NCI-H446 treated with DMSO at 0.1 percent for 48 hours (cell line): ENCODE measurements around the gene ATOSB.

Experiments
- DNase-seq: peaks from one replicate; lab custom pipeline; 2025; lab: John Stamatoyannopoulos, UW

The ATOSB gene

GRCh38 chr9:35079426-35080341, 36.0 kb downstream of the ATOSB start, which contains the start of gene FANCG:
Gene FANCG, minus strand, starts transcription at chr9:35079942. Its CDS starts 418 bp downstream, at chr9:35079524.
- peak; percentile 87 for DNase-seq

- no peak for DNase-seq
Observed at GRCh38 chr9:35079041-35079425, 36.6 kb downstream of the ATOSB start.

DNA sequence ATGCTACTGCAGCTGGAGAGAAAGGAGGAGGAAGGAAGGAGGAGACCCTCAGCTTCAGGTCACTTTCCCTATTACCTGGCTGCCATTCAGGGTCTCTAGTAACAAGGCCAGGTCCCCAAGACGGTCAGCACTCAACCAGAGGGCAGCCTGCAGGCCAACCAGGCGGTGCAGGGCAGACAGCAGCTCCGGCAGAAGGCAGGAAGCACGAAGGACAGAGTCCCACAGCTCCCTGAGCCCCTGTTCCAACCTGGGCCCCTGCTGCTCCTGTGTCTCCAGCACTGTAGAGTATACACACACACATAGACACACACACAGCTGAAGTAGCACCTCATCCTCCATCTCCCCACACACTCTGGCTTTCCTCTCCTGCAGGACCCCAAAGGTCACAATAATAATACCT, 37.6 kb downstream of the ATOSB start:
- no peak for DNase-seq

- DNase-seq: no peak
Observed at GRCh38 chr9:35076848-35077247, 38.8 kb downstream of the ATOSB start.

DNA sequence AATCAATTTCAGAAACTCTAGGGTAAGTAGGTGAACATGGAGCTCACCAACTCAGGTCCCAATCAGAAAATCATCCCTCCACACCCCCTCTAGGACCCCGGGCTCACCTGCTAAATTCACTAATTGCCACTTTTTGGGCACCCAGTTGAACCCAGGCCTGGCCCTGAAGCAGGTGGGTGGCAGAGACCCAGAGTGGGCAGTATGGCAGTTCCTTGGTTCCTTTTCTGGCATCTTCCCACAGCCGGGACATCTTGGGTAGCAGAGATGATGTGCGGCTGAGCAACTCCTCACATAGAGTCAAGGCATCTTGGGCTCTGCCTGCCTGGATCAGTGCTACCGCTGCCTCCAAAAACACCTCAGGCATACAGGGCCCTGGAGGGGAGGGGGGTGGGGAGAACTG, 40.3 kb downstream of the ATOSB start:
- DNase-seq: no peak

DNA sequence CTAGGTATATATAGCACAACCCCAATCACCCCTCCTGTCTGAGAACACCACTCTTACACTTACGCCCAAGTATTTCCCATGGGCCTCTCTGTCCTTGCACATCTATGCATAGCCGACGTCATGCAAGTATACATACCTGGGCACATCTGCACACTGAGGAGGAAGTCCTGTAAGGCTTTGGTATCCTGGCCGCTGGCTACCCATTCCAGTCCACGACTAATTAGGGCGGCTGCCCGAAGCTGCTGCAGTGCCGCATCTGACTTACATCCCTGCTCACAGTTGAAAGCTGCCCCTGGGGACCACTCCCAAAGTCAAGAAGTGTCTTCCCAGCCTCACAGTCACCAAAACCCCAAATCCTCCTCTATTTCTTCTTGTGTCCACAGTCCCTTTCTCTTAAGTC, 40.9 kb downstream of the ATOSB start:
- no peak for DNase-seq

DNA sequence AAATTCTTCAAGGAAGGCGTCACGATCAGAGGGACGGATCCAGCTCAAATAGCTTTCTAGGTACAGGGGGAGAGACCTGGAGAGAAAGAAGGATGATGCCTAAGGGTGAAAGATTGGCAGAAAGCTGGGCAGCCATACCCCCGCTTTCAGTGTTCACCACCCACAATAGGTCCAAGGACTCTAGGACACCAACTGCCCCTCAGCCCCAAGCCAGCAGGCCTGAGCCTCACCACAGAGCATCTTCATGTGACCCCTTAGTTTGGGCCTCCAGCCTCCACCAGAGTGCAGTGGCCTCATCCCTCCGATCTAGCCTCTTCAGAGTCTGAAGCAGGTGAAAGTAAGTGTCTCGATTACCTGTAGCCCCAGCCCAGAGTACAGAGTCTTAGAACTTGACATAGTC, 41.5 kb downstream of the ATOSB start:
- no peak for DNase-seq

- no peak for DNase-seq
Observed at GRCh38 chr9:35073279-35073612, 42.4 kb downstream of the ATOSB start.

- peak; percentile 99 for DNase-seq
Observed at GRCh38 chr9:35072461-35073278, 43.0 kb downstream of the ATOSB start, which contains the start of gene VCP. Gene VCP, minus strand, starts transcription at chr9:35072625. Its CDS starts 272 bp downstream, at chr9:35072353.

DNA sequence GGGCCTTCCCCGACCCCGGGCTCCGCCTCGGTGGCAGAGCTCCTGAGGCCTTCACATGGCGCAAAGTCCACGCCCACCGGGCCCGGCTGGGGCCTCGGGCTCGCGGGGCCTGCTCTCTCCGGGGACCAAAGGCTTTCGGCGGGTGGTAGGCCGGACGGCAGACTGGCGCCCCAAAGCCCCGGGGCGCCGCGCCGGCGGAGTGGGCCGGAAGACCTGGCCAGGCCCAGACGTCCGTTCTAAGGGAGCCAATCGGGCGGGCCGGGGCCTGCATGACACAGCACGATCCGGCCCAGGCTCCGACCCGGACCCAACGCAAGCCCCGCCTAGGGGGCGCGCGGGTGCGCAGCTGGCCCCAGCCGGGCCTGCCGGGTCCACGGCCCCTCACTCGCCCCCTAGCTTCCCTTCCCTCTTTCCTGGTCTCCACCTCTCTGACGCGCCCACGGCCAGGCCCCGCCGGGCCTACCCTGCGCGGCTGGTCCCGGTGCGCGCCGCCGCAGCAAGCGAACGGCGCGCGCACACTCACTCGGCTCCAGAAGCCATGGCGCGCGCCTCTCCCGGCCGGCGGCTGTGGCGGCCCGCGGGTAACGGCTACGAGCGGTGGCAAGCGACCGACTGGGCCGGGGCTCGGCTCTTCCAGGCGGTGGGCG, 43.7 kb downstream of the ATOSB start:
- peak; percentile 76 for DNase-seq

- DNase-seq: no peak
Observed at GRCh38 chr9:35070823-35071813, 44.5 kb downstream of the ATOSB start.

- no peak for DNase-seq
Observed at GRCh38 chr9:35069020-35069419, 46.6 kb downstream of the ATOSB start.

GRCh38 chr9:35067056-35067455, 48.6 kb downstream of the ATOSB start:
- no peak for DNase-seq

DNA sequence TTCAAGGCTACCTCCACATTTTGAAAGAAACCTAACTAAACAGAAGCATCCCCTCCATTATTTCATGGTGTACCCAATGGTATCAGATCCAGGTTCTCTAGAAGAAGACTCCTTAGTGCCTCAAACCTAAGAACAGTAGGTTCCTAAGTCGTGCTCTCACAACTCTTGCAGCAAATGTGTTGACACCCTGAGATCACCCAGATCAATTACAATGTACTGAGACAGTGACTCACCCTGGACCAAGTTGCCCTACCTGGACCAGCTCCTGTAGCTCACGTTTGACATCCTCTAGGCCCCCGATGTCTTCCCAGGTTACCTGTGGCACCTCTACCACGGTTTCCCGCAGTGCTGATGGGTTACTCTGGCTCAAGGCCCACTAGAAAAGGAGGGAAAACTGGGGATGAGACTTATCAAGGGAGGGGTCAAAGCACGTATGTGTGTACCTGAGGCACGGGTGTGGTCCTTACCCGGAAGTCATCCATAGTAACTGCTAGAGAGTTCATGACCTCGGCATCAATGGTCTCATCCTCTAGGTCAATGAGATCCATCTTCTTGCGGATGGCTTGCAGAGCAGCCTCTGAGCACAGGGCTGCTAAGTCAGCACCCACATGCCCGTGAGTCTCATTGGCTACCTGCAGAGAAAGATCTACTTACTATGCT, 55.0 kb downstream of the ATOSB start:
- no peak for DNase-seq

DNA sequence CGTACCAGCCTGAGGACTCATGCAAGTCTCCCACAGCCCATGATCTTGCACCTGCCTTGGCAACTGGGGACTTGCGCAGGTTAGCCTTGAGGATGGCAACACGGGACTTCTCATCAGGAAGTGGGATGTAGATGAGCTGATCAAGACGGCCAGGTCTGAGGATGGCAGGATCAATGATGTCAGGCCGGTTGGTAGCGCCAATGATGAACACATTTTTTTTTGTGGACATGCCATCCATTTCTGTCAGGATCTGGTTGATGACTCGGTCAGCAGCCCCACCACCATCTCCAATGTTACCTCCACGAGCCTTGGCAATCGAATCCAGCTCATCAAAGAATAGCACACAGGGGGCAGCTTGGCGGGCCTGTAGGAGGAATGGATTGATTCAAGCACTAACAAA, 56.2 kb downstream of the ATOSB start:
- no peak for DNase-seq

GRCh38 chr9:35057271-35057620, 58.4 kb downstream of the ATOSB start:
- no peak for DNase-seq

DNA sequence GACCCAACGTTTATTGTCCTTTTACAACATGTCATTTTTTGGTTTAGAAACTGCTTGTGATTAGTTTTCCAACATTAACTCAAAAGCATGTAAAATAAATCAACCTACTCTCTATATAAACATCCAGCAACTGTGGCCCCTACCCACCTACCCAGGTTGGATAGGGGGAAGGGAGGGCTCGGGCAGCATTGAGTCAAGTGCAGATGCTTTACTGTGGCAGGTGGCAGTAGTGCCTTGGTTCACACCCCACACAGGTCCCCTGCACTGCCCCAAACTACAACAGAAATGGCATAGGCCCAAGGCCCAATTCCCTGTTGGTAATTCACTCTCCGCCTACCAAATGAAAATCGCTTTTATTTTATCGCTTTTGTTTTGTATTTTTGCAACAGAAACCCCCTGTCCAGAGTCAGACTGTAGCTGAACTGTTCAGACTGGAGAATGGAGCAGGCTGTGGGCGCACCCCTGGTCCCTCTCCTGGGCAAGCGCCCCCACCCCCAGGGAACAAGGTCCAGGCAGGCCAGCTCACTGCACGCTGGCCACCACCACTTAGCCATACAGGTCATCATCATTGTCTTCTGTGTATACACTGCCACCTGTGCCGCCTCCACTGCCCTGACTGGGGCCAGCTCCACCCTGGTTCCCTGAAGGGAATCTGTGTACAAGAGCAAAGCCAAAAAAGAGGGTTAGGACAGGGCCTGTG, 58.9 kb downstream of the ATOSB start:
- no peak for DNase-seq

DNA sequence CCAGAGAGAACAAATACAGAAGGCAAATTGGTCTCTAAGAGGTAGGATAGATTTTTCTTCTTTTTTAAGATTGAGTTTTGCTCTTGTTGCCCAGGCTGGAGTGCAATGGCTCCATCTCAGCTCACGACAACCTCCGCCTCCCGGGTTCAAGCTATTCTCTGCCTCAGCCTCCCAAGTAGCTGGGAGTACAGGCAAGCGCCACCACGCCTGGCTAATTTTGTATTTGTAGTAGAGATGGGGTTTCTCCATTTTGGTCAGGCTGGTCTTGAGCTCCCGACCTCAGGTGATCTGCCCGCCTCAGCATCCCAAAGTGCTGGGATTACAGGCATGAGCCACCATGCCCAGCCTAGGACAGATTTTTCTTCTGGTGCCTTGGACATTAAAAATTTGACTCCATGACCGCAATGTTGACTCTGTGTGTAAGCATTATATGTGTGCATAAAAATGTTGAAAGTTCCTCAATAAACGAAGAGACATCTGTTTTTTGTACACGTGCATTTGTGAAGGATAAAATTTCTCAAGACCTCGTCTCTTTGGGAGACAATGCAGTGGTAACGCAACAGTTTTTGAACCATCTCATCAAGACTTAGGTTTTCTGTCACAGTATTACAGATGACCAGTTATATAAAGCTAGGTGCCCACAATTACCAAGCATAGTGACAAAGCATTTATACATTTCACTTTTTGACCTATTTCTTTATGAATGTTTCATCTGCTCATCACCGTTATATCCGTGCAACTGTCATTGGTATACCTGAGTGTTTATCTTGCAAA, 60.6 kb downstream of the ATOSB start:
- DNase-seq: no peak

- no peak for DNase-seq
Observed at GRCh38 chr9:35054185-35054835, 61.4 kb downstream of the ATOSB start.
